CD4-positive, alpha-beta T cell treated with Interferon alpha-2 for 1 hour (primary cell): ENCODE results near the gene LRMDA.

Experiments used
- DNase-seq, 2 donors: peaks; one replicate each; pipeline ENCODE4 v3.0.0-alpha.2; 2020 to 2022

The LRMDA gene

DNA sequence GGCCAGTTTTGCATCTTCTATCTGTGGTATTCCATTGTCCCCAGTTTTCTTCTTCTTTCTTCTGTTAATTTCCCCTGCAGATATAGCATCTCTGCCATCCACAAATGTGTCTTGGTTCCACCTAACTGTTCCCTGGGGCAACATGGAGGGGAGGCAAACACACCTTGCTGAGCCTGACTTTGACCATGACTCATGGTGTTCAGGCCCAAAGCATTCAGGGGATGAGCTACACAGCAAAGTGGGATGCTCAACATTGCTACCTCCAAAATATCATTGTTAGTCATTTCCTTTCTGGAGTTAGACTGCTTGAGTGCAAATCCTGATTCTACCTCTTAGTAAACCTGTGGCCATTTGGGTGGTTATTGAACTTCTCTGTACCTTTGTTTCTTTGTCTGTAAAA lies 542.7 kb downstream of the LRMDA start:
- no peak for DNase-seq

DNA sequence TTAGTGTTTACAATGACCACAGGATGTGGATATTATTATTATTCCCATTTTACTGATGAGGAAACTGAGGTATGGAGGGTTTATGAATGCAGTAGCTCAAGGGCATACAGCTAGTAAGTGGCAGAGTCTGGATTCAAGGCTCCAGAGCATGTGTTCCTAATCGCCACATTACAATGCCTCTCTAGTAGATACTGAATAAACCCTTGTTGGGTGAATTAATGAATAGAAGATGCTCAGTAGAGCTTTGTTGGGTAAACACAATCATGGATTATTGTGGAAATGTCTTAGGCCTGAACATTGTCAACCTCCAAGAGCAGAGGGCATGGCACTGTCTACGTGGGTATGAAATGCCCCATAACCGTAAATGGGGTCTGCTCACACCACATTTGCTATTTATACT lies 545.3 kb downstream of the LRMDA start:
- no peak for DNase-seq

DNA sequence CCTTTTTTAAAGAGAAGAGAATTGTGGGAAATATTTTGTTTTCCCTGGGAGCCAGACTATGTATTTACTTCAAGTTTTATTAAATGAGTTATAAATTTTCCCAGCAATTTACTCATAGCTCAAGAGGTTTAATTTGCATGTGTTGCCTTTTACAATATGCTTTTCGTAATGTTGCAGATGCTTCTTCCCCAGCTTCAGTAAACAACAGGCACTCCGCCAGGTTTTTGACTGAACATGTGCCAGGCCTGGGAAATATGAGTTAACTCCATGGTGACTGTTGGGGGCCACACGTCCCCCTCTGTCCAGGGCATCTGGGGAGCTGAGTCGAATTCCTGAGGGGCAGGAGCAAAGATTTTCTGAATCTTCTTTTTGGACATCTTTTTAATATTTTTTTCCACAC lies 545.7 kb downstream of the LRMDA start:
- DNase-seq, result no peak

GRCh38 chr10:75978213-75978612 lies 546.8 kb downstream of the LRMDA start:
- no peak for DNase-seq

GRCh38 chr10:75980419-75981002 lies 549.1 kb downstream of the LRMDA start:
- DNase-seq, result no peak

DNA sequence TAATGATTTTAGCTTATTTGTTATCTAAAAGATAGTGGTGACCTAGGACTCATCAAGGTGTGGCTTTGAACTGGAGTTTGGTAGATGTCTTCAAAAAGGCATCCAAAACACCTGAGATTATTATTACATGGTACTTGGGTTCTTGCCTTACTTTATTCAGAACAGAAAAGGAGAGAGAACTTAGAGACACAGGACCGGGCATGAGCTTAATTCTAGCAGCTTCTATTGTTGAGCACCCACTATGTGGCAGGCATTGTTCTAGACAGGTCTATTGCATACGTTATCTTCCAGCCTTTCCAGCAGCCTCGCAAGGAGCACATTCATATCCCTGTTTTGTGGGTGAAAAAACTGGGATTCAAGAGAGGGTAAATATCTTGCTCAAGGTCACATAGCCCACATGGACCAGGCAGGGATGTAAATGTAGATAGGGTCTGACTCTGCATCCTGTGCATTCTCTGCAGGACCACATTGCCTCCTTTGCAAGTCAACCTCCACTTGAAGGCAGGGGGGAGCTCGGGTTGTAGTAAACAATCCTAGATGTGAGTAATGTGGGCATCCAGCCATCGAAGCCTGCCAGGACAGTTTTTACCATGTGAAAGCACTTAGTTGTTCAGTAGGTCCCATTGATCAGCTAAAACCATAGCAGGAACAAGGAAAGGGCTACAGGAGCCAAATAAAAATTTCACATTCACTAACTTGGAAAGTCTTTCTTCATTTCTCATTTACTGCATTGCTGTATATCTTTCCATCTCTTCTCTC lies 551.4 kb downstream of the LRMDA start:
- no peak for DNase-seq

DNA sequence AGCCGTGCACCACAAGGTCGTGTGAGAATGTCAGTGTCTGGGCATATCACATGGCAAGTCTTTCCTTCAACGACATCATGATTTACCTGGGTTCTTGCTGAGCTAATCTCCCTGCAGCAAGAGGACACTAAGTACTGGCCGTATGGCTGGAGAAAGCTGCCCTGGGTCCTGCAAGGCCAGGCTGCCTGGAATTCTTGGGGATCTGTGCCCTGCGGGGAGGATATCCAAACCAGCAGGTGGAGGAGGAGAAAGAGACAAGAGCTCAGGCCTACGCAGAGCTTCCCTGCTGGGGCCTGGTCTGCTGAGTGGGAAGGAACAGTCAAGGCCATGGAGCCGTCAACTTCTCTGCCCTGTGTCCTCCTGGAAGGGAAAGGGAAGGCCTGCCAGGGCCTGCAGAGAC lies 552.6 kb downstream of the LRMDA start:
- no peak for DNase-seq

DNA sequence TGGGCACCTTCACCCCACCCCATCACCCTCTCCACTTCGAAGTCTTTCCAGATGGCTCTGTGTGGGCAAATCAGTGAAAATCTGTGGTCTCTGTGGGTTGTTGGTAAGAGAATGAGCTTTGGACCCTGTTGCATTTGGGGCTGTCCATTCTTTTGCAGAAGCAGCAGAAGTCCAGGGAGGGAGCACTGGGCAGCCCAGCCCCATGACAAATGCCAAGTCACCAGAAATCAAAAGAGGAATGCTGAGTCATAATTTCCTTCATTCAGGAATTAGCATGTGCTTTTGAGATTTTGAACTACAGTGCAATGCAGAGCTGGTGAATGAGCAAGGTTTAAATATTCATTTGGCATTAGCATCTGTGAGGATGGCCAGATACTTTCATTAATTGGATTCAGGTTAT lies 556.2 kb downstream of the LRMDA start:
- DNase-seq, result no peak

- DNase-seq, result no peak
Observed at GRCh38 chr10:75994357-75995040, 563.1 kb downstream of the LRMDA start.

DNA sequence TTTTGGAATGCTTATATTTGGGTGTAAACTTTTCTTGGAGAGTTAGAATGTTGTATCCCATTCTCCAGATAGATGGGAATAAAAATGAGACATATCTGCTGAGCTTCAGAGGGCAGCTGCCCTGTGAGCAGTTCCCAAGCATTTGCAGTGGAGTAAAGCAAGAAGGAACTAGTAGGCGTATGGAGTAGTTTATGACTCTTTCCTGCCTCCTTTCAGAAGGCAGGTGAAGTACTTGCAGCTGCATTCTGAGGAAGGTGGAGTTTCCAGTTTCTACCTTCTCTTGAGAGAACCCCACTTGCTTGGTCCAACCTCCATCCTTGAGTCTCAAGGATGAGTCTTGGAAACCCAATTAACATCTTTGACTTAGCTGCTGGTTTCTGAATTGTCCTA lies 563.6 kb downstream of the LRMDA start:
- DNase-seq, result no peak

DNA sequence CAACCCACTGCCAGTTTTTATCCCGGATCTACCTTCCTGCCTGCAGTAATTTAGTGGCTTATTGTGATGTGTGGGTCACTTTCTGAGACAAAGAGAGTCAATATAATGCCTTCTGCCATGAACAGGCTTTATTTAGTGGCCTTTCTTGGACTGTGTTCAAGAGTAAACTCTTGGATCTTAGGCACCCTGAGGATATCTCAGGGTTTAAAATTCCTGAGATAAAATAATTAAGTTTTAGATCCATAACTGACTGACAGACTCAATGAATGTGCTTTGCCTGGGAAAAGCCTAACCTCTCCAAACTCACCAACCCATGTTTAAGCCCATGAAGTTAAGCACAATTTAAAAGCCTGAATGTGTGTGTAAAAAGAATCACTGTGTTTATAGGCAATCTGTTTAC lies 564.3 kb downstream of the LRMDA start:
- DNase-seq, result no peak

DNA sequence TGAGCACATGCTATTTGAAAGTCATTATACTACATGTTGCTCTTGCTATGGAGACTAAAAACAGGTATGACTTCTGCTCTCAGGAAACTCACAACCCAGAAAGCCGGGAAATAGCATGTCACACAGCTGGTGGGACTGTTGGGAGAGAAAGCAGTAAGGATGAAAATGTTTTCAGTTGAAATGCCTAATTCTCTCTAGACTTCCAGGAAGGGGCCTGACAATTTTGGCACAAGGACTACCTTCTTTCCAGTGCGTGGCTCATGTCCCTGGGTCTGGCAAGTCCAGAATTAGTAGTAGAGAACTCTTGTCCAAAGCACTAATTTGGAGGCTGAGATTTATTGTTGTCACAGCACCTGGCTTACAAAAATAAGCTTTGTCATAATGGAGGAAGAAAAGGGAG lies 567.6 kb downstream of the LRMDA start:
- DNase-seq, result no peak

GRCh38 chr10:75999515-76000209 lies 568.2 kb downstream of the LRMDA start:
- DNase-seq, result no peak

GRCh38 chr10:76000550-76000949 lies 569.1 kb downstream of the LRMDA start:
- DNase-seq, result no peak

DNA sequence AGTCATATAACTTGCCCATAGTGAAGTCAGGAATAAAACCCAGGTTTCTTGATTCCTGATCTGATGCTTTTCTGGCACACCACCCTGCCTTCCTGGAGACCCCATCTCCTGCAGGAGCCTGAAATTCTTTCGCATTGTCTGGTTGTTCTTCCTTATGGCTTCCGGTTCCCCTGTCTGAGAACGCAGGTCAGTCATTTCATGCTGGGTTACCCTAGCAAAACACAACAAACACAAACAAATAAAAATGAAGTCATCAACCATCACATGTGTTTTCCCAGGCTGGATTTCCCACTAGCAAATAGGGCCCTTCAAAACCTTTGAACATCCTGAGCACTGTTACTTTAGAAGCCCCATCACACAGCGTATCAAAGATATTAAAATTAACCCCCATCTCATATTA lies 569.6 kb downstream of the LRMDA start:
- no peak for DNase-seq

DNA sequence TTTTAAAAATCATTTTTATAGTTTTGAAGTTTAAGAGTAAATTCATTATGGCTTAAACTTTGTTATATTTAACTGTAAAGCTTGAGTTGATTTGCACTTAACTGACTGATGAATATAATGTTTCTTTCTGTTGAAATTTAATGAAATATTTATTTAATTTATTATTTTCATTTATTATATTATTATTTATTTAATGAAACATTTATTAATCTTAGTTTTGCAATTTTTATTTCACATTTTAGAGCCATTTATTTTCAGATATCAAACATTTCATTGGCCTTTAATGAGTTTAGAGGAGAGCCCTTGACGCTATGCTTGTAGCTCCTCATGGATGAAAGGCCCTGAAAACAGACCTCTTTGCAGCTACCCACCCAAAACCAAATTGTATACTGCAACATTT lies 570.0 kb downstream of the LRMDA start:
- DNase-seq, result no peak

GRCh38 chr10:76002262-76002854 lies 570.9 kb downstream of the LRMDA start:
- no peak for DNase-seq

GRCh38 chr10:76007667-76008181 lies 576.3 kb downstream of the LRMDA start:
- DNase-seq, result no peak

- DNase-seq, result no peak
Observed at GRCh38 chr10:76009531-76009930, 578.1 kb downstream of the LRMDA start.

DNA sequence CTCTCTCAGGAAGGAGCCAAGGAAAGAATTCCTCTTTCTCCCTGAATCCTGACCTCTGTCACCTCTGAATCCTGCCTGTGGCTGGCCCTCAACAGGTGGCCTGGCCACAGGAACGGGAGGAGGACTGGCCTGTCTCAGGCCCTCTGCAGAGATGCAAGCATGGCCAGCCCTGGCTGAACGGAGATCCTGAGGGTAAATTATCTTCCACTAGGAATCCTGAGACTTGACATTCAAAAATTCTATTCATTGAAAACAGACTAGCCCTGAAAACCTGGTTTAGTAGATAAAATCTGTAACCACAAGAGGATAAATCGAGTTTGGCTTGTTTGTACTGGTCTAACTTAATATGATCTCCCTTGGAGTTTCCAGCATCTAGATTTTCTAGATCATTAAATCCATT lies 579.3 kb downstream of the LRMDA start:
- DNase-seq, result no peak

DNA sequence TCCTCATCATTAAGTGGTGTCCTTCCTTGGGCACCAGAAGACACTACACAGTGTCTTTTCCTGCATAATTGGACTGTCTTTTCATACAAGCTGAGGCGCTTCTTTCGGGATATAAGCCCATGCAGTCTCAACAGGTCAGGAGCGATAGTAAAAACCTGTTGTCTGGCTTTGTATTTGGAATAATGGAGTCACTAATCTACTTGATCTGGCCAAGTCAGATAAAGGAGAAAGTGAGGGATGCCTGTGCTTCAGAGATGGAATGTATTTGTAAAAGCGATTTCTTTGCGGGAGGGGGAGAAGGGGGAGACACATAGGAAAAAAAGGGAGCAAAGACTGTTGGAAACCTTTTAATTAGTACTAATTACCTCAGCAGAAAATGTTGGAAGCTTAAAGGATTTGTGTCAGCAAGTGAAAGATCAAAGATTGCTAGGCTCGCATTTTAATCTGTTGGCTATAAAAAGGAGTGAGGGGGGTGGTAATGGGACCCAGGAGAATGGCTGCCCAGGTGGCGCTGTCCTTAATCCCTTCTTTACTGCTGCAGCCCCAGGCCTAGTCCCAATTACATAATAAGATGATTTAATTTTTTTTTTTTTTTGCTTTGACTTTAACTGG lies 581.4 kb downstream of the LRMDA start:
- no peak for DNase-seq

DNA sequence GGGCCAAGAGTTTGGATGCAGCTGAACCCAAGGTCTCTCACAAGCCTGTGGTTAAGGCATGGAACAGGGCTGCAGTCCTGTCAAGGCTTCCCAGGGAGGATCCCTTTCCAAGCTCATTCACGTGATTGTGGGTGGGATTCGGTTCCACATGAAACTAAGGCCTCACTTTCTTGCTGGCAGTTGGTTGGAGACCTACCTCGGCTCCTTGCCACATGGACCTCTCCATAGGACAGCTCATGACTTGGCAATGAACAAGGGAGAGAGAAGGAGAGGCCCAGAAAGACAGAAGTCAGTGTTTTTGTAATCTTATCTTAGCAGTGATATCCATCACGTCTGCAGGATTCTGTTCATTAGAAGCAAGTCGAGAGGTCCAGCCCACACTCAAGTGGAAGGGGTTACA lies 583.8 kb downstream of the LRMDA start:
- DNase-seq, result no peak
